HCT116 (cell line): Measurements from ENCODE around the gene PNMA8C. TPM values are rescaled to one million over a fixed set of nuclear protein-coding genes. Genes with fewer than 3 reads are reported as not detected.

Experiments used
- ATAC-seq: fragments of 200-7000 bp; cut with Tn5 transposase; 2 replicates; pipeline ENCODE4 v1.9.1; 2020; ENCODE audit warnings: mild to moderate bottlenecking, moderate library complexity
- BruUV-seq: library from RNA; stranded (reverse); fragments of 400-500 nt; replicated peaks from 2 replicates; lab custom pipeline; 2021; lab: Mats Ljungman, UMichigan
- CTCF ChIA-PET: fragments of 300-600 bp; sonication (Branson Sonifier 250); formaldehyde crosslinking; loops from one replicate; lab custom pipeline; 2021; ENCODE audit warnings: antibody characterized with exemption; lab: Charles Lee
- POLR2A ChIA-PET: fragments of 300-600, 350-600 bp; sonication (Branson Sonifier 250); formaldehyde crosslinking; loops from one replicate; lab custom pipeline; 2021; ENCODE audit warnings: antibody characterized with exemption; lab: Charles Lee
- RAD21 ChIA-PET, 2 experiments: fragments of 300-600 bp; sonication (Branson Sonifier 250); formaldehyde crosslinking; loops; one replicate each; lab custom pipeline; 2023; ENCODE audit warnings: low total read pairs in 2 of 2; ENCODE audit not compliant: uncharacterized antibody in 2 of 2, unreplicated experiment in 2 of 2, low non-redundant PET in 1 of 2; lab: Charles Lee
- DNase-seq: peaks from one replicate; pipeline ENCODE4 v3.0.0-alpha.2; 2010; ENCODE audit warnings: low read depth, low spot score
- H2AFZ ChIP-seq: fragments of 200-600 bp; shearing (Covaris generic), sonication (generic); 2 replicates; pipeline ENCODE4 v1.6.1; 2017; ENCODE audit warnings: low read depth, mixed run types, mixed read lengths, antibody characterized with exemption, low read length; ENCODE audit not compliant: poor library complexity, severe bottlenecking
- H3K27ac ChIP-seq: 2 replicates; pipeline ENCODE4 v1.5.1; 2012; ENCODE audit warnings: low read depth, low read length
- H3K27me3 ChIP-seq: fragments of 200-600 bp; sonication (generic); 2 replicates; pipeline ENCODE4 v1.6.1; 2016; ENCODE audit warnings: mixed run types, low read length, mixed read lengths; ENCODE audit not compliant: insufficient read depth
- H3K36me3 ChIP-seq, 2 experiments: fragments of 200-500 bp in 1 of 2; fragments of 200-600 bp in 1 of 2; sonication (Bioruptor generic) in 1 of 2; sonication (generic) in 1 of 2; 2 replicates each; pipeline versions ENCODE4 v1.5.1 to v1.6.1; 2014 to 2016; ENCODE audit warnings: low read length in 2 of 2, inconsistent platforms in 1 of 2, mixed read lengths in 1 of 2, mixed run types in 1 of 2; ENCODE audit not compliant: insufficient read depth in 2 of 2, control insufficient read depth in 1 of 2
- H3K4me1 ChIP-seq, 2 experiments: fragments of 200-600 bp in 1 of 2; sonication (generic) in 1 of 2; 2 replicates each; pipeline versions ENCODE4 v1.5.1 to v1.6.1; 2012 to 2017; ENCODE audit warnings: low read length in 2 of 2, inconsistent platforms in 1 of 2, mild to moderate bottlenecking in 1 of 2, mixed read lengths in 1 of 2, mixed run types in 1 of 2, moderate library complexity in 1 of 2; ENCODE audit not compliant: insufficient read depth in 2 of 2, control insufficient read depth in 1 of 2
- H3K4me2 ChIP-seq: fragments of 200-600 bp; sonication (generic); 2 replicates; pipeline ENCODE4 v1.6.1; 2017; ENCODE audit warnings: mixed run types, low read length, mixed read lengths
- H3K4me3 ChIP-seq, 2 experiments: fragments of 200-600 bp in 1 of 2; sonication (generic) in 1 of 2; replicated peaks in 1 of 2; 2 replicates each; pipeline ENCODE4 v1.5.1; 2011 to 2016; ENCODE audit warnings: low read length in 2 of 2, control low read depth in 1 of 2, low read depth in 1 of 2, mild to moderate bottlenecking in 1 of 2, mixed read lengths in 1 of 2, mixed run types in 1 of 2
- H3K79me2 ChIP-seq: fragments of 200-600 bp; sonication (generic); 2 replicates; pipeline ENCODE4 v1.6.1; 2017; ENCODE audit warnings: mild to moderate bottlenecking, mixed run types, low read length, moderate library complexity, mixed read lengths; ENCODE audit not compliant: insufficient read depth
- H3K9ac ChIP-seq: fragments of 200-600 bp; sonication (generic); 2 replicates; pipeline ENCODE4 v1.6.1; 2016; ENCODE audit warnings: low read length, mixed read lengths
- H3K9me2 ChIP-seq: fragments of 200-600 bp; sonication (generic), shearing (Covaris generic); 2 replicates; pipeline ENCODE4 v1.6.1; 2017; ENCODE audit warnings: mixed run types, mild to moderate bottlenecking, moderate library complexity; ENCODE audit not compliant: insufficient read depth
- H3K9me3 ChIP-seq, 2 experiments: fragments of 200-500 bp in 1 of 2; fragments of 200-600 bp in 1 of 2; sonication (Bioruptor generic) in 1 of 2; sonication (generic) in 1 of 2; 2 replicates each; pipeline ENCODE4 v1.6.1; 2014 to 2017; ENCODE audit warnings: low read length in 2 of 2, mixed read lengths in 2 of 2, inconsistent platforms in 1 of 2, low read depth in 1 of 2, mild to moderate bottlenecking in 1 of 2, mixed run types in 1 of 2, moderate library complexity in 1 of 2; ENCODE audit not compliant: control insufficient read depth in 1 of 2, insufficient read depth in 1 of 2
- H4K20me1 ChIP-seq: fragments of 200-600 bp; sonication (generic), shearing (Covaris generic); 2 replicates; pipeline ENCODE4 v1.6.1; 2017; ENCODE audit warnings: mixed run types, mild to moderate bottlenecking, moderate library complexity; ENCODE audit not compliant: insufficient read depth
- CEBPB ChIP-seq: IDR thresholded peaks from 2 replicates; pipeline ENCODE4 v1.6.1; 2012; ENCODE audit warnings: low read depth
- EGR1 ChIP-seq: IDR thresholded peaks from 2 replicates; pipeline ENCODE4 v1.6.1; 2012; ENCODE audit warnings: low read depth
- EZH2 ChIP-seq: fragments of 200-600 bp; sonication (generic); IDR thresholded peaks from 2 replicates; pipeline ENCODE4 v1.6.1; 2017; ENCODE audit warnings: antibody characterized with exemption, mixed run types
- RAD21 ChIP-seq: IDR thresholded peaks from 2 replicates; pipeline ENCODE4 v1.6.1; 2012; ENCODE audit warnings: low read depth, mild to moderate bottlenecking
- SRF ChIP-seq: IDR thresholded peaks from 2 replicates; pipeline ENCODE4 v1.6.1; 2012; ENCODE audit warnings: low read depth
- TCF7L2 ChIP-seq: IDR thresholded peaks from 2 replicates; pipeline ENCODE4 v1.7.0; 2011; ENCODE audit warnings: borderline replicate concordance, inconsistent platforms; ENCODE audit not compliant: insufficient read depth, insufficient read length; ENCODE audit errors: extremely low read depth
- YY1 ChIP-seq: IDR thresholded peaks from 2 replicates; pipeline ENCODE4 v1.6.1; 2011; ENCODE audit warnings: low read length, low read depth, moderate library complexity, mild to moderate bottlenecking; ENCODE audit not compliant: insufficient replicate concordance; ENCODE audit errors: extremely low read depth
- ZFX ChIP-seq: fragments of 450-650 bp; IDR thresholded peaks from 2 replicates; pipeline ENCODE4 v1.6.1; 2017
- intact Hi-C: fragments of 100-400 bp; cut with micrococcal nuclease; formaldehyde crosslinking; loops from 2 replicates; pipeline ENCODE4 v1.10.0; 2022
- total RNA-seq: library from RNA; stranded (reverse); gene quantifications from one replicate; pipeline ENCODE4 v1.2.1, GENCODE V29; 2021; ENCODE audit not compliant: unreplicated experiment
- TF ChIP-seq, protein P1 (sequence below): IDR thresholded peaks from 2 replicates; pipeline ENCODE4 v1.6.1; 2012; ENCODE audit warnings: low read depth
- TF ChIP-seq, protein P2 (sequence below), 3 experiments: fragments of 200-600 bp in 1 of 3; sonication (generic) in 1 of 3; IDR thresholded peaks in 2 of 3; conservative IDR thresholded peaks in 1 of 3; 2 replicates each; pipeline ENCODE4 v1.5.1; 2012 to 2017; ENCODE audit warnings: low read depth in 2 of 3, low read length in 2 of 3, antibody characterized with exemption in 1 of 3, borderline replicate concordance in 1 of 3, control low read depth in 1 of 3, mild to moderate bottlenecking in 1 of 3, mixed read lengths in 1 of 3, mixed run types in 1 of 3, moderate library complexity in 1 of 3; ENCODE audit not compliant: insufficient read depth in 1 of 3
- TF ChIP-seq, protein P3 (sequence below): IDR thresholded peaks from 2 replicates; pipeline ENCODE4 v1.6.1; 2012

PNMA8C gene
- total RNA-seq, 1 experiment from 2014 or later = not detected

DNA sequence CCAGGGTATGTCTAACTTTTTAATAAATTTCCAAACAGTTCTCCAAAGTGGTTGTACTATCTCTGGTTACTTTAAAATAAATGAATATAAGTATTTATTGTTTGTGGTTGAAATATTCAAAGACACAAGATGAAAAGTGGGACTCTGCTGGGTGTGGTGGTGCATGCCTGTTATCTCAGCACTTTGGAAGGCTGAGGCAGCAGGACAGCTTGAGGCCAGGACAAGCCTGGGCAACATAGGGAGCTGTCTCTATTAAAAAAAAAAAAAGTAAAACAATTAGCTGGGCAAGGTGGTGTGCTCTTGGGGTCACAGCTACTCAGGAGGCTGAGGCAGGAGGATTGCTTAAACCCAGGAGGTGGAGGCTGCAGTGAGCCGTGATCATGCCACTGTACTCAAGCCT, 32.2 kb upstream of the PNMA8C start:
- Histone ChIP-seq H3K27me3 (no peaks in the 10 kb centered on the region), H3K4me3 (no peak overlapping the region), H2AFZ (no peak overlapping the region), H3K27ac (no peak overlapping the region), H3K9me2 (no peaks in the 10 kb centered on the region), H3K9ac (no peak overlapping the region), H3K36me3 (no peaks in the 10 kb centered on the region), H3K79me2 (no peaks in the 10 kb centered on the region), H3K9me3 (no peaks in the 10 kb centered on the region), H3K4me1 (no peaks in the 10 kb centered on the region), H3K4me2 (no peak overlapping the region), H4K20me1 (no peaks in the 10 kb centered on the region)
- RAD21 ChIA-PET = no interaction called here
- BruUV-seq = no TSS peak
- intact Hi-C loops = no loop called here
- ATAC-seq = no peak
- POLR2A ChIA-PET = no interaction called here
- DNase-seq = no peak
- TF ChIP-seq, protein P1, sequence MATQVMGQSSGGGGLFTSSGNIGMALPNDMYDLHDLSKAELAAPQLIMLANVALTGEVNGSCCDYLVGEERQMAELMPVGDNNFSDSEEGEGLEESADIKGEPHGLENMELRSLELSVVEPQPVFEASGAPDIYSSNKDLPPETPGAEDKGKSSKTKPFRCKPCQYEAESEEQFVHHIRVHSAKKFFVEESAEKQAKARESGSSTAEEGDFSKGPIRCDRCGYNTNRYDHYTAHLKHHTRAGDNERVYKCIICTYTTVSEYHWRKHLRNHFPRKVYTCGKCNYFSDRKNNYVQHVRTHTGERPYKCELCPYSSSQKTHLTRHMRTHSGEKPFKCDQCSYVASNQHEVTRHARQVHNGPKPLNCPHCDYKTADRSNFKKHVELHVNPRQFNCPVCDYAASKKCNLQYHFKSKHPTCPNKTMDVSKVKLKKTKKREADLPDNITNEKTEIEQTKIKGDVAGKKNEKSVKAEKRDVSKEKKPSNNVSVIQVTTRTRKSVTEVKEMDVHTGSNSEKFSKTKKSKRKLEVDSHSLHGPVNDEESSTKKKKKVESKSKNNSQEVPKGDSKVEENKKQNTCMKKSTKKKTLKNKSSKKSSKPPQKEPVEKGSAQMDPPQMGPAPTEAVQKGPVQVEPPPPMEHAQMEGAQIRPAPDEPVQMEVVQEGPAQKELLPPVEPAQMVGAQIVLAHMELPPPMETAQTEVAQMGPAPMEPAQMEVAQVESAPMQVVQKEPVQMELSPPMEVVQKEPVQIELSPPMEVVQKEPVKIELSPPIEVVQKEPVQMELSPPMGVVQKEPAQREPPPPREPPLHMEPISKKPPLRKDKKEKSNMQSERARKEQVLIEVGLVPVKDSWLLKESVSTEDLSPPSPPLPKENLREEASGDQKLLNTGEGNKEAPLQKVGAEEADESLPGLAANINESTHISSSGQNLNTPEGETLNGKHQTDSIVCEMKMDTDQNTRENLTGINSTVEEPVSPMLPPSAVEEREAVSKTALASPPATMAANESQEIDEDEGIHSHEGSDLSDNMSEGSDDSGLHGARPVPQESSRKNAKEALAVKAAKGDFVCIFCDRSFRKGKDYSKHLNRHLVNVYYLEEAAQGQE = no peak
- TF ChIP-seq RAD21 (no peak), SRF (no peak), CEBPB (no peak), EGR1 (no peak), EZH2 (no peak), TCF7L2 (no peak), YY1 (no peak), ZFX (no peak)
- TF ChIP-seq, protein P2, sequence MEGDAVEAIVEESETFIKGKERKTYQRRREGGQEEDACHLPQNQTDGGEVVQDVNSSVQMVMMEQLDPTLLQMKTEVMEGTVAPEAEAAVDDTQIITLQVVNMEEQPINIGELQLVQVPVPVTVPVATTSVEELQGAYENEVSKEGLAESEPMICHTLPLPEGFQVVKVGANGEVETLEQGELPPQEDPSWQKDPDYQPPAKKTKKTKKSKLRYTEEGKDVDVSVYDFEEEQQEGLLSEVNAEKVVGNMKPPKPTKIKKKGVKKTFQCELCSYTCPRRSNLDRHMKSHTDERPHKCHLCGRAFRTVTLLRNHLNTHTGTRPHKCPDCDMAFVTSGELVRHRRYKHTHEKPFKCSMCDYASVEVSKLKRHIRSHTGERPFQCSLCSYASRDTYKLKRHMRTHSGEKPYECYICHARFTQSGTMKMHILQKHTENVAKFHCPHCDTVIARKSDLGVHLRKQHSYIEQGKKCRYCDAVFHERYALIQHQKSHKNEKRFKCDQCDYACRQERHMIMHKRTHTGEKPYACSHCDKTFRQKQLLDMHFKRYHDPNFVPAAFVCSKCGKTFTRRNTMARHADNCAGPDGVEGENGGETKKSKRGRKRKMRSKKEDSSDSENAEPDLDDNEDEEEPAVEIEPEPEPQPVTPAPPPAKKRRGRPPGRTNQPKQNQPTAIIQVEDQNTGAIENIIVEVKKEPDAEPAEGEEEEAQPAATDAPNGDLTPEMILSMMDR (IDR thresholded peaks at IDR 0.05 in 2 of 3, conservative IDR thresholded peaks at IDR 0.05 in 1 of 3; ENCODE audit: borderline replicate concordance in 1 of 3, insufficient read depth in 1 of 3, low read depth in 2 of 3, low read length in 2 of 3) = no peak
- TF ChIP-seq, protein P3, sequence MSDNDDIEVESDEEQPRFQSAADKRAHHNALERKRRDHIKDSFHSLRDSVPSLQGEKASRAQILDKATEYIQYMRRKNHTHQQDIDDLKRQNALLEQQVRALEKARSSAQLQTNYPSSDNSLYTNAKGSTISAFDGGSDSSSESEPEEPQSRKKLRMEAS = no peak
- CTCF ChIA-PET = no interaction called here
